ENCODE measurements around the gene DOK4.

GRCh38 chr16:57485916-57486857, at the start of gene DOK4:
- TF ChIP-seq POLR2A (IDR thresholded peaks at IDR 0.05): peak; percentile 12
- peak in 2 of 3 donors; percentile 38 to 43 for TF ChIP-seq POLR2AphosphoS5 (IDR thresholded peaks at IDR 0.05)
- no peak for TF ChIP-seq CTCF (IDR thresholded peaks at IDR 0.05)
- no peak for TF ChIP-seq EP300 (IDR thresholded peaks at IDR 0.05; ENCODE audit: low read depth)

All from transverse colon (tissue), 4 donors.